Measurements from ENCODE around the gene ADISSP.

ADISSP gene

DNA sequence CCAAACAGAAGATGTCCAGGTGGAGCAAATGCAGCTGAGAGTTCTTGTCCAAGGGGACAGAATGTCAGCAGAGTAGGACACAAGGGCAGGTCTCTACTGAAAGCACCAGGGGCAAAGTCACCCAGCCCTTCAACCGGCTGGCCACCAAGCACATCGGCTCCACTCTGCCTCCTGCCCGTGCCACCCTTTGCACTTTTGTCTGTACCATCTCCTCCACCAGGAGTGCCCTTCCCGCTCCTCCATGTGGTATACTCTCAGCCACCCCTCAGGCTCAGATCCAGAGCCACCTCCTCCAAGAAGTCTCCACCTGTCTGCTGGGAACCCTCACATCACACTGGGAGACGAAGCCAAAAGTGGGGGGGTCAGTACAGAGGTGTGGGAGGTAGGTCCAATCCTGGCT lies 39.2 kb downstream of the ADISSP start:
- TF ChIP-seq ZFX (IDR thresholded peaks at IDR 0.05; ENCODE audit: borderline replicate concordance): no peak
- TF ChIP-seq, protein P1, sequence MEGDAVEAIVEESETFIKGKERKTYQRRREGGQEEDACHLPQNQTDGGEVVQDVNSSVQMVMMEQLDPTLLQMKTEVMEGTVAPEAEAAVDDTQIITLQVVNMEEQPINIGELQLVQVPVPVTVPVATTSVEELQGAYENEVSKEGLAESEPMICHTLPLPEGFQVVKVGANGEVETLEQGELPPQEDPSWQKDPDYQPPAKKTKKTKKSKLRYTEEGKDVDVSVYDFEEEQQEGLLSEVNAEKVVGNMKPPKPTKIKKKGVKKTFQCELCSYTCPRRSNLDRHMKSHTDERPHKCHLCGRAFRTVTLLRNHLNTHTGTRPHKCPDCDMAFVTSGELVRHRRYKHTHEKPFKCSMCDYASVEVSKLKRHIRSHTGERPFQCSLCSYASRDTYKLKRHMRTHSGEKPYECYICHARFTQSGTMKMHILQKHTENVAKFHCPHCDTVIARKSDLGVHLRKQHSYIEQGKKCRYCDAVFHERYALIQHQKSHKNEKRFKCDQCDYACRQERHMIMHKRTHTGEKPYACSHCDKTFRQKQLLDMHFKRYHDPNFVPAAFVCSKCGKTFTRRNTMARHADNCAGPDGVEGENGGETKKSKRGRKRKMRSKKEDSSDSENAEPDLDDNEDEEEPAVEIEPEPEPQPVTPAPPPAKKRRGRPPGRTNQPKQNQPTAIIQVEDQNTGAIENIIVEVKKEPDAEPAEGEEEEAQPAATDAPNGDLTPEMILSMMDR (IDR thresholded peaks at IDR 0.05): no peak
- H3K27ac ChIP-seq: no peak overlapping the region

DNA sequence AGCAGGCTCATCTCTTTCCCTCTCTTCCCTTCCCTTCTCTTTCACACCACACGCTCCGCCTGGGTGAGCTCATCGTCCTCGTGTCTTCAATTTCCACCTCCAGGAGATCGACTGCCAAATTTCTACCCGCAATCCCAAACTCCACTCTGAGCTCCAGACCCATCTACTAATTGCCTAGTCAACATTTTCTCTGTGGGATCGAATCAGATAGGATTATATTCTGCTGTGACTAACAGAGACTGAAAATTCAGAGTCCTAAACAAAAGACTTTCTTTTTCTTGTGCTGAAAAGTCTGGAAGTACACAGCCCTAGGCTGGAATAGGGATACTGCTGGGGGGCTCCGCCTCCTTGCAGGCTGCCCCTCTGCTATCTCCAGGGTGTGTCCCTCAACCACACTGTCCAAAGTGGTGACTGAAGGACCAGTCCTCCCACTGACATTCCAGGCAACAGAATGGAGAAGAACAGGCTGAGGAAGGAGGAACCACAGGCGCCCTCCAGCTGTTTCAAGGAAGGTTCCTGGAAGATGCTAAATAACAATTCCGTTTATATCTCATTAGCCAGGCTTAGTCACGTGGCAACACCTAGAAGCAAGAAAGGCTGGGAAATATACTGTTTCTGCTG lies 40.0 kb downstream of the ADISSP start:
- no peak for TF ChIP-seq ZFX (IDR thresholded peaks at IDR 0.05; ENCODE audit: borderline replicate concordance)
- TF ChIP-seq, protein P1 (IDR thresholded peaks at IDR 0.05): no peak

DNA sequence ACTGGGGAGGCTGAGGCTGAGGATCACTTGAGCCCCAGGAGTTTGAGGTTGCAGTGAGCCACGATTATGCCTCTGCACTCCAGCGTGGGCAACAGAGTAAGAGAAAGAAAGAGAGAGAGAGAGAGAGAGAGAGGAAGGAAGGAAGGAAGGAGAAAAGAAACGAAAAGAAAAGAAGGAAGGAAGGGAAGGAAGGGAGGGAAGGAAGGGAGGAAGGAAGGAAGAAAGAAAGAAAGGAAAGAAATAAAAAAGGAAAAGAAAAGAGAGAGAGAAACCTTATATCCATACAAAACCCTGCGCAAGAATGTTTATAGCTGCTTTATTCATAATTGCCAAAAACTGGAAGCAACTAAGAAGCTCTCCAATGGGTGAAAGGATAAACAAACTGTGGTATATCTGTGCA lies 43.2 kb downstream of the ADISSP start:
- no peak overlapping the region for H3K27ac ChIP-seq
- no peak for TF ChIP-seq ZFX (IDR thresholded peaks at IDR 0.05; ENCODE audit: borderline replicate concordance)

More for the DNA sequence above, 40.0 kb downstream of the ADISSP start:
- H3K27ac ChIP-seq: no peak overlapping the region

DNA sequence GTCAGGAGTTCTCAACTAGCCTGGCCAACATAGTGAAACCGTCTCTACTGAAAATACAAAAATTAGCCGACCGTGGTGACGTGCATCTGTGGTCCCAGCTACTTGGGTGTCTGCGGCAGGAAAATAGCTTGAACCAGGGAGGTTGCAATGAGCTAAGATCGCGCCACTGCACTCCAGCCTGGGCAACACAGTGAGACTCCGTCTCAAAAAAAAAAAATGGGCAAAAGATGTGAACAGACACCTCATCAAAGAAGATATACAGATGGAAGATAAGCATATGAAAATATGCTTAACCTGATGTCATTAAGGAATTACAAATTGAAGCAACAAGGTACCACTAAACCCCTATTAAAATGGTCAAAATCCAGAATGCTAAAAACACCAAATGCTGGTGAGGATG lies 44.3 kb downstream of the ADISSP start:
- TF ChIP-seq ZFX (IDR thresholded peaks at IDR 0.05; ENCODE audit: borderline replicate concordance): no peak
- TF ChIP-seq, protein P1 (IDR thresholded peaks at IDR 0.05): no peak
- H3K27ac ChIP-seq: no peak overlapping the region

DNA sequence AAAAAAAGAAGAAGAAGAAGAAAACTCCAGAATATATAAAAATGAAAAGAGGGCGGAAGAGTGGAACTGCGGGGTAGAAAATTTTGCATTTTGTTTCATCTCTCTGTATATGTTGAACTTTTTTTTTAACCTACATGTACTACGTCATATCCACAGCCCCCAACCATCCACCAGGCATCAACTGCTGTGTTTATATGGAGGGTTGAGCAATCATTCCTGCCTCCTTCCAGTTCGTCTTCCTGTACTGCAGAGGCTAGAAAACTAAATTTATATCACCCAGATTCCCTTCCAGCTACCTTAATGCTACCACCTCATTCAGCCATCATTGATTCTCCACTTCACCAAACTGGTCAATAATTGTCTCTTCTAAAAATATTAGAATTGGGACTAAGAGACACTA lies 45.6 kb downstream of the ADISSP start:
- no peak overlapping the region for H3K27ac ChIP-seq
- TF ChIP-seq, protein P1 (IDR thresholded peaks at IDR 0.05): no peak
- no peak for TF ChIP-seq ZFX (IDR thresholded peaks at IDR 0.05; ENCODE audit: borderline replicate concordance)

DNA sequence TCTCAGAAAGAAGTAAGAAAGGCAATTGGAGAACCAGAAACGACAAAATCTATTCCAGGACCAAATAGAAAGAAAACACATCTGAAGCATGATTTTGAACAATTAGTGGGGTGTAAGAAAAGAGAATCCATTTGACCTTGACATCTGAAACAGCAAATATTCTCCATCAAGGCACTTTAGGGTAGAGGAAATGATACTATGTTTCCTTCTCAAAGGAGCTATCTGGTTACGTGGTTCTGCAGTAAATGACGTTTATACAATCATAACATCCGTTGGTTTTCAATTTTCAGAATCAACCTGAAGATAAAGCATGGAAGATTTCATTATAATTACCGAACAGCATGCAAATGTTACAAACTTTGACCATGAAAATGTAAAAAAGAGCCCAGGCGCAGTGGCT lies 46.9 kb downstream of the ADISSP start:
- TF ChIP-seq, protein P1 (IDR thresholded peaks at IDR 0.05): no peak
- TF ChIP-seq ZFX (IDR thresholded peaks at IDR 0.05; ENCODE audit: borderline replicate concordance): no peak
- no peak overlapping the region for H3K27ac ChIP-seq

DNA sequence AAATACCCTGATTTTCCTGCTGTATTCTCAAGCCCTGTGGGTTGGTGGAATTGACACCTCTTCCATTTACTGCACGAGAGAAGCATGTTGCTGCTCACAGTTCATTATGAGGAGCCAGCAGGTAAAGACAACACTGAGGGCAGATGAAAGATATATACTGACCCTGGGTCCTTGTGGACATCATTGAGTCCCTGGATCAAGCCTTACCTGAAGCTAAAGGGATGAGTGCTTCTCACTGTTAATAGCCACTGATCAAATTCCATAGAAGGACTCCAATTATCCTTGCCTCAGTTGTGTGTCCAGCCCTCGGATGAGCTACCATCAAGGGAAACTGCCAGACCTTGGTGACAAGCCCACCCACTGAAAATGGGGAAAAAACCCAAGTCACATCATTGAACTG lies 47.5 kb downstream of the ADISSP start:
- no peak overlapping the region for H3K27ac ChIP-seq
- TF ChIP-seq, protein P1 (IDR thresholded peaks at IDR 0.05): no peak
- TF ChIP-seq ZFX (IDR thresholded peaks at IDR 0.05; ENCODE audit: borderline replicate concordance): no peak

DNA sequence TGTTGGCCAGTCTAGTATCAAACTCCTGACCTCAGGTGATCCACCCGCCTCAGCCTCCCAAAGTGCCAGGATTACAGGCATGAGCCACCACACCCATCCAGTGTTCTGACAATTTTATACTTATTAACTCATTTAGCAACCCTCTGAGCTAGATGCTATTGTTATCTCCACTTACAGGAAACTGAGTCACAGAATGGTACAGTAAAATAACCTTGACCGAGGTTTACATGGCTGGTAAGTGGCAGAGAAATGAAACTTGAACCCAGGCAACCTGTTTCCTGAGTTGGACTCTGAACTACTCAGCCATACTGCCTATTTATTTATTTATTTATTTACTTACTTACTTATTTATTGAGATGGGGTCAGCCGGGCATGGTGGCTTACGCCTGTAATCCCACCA lies 48.5 kb downstream of the ADISSP start:
- no peak for TF ChIP-seq ZFX (IDR thresholded peaks at IDR 0.05; ENCODE audit: borderline replicate concordance)
- TF ChIP-seq, protein P1 (IDR thresholded peaks at IDR 0.05): no peak
- no peak overlapping the region for H3K27ac ChIP-seq
